SK-N-SH (cell line): Measurements from ENCODE around the gene KRTAP27-1. TPM values are rescaled to one million over a fixed set of nuclear protein-coding genes. Genes with fewer than 3 reads are reported as not detected.

Source experiments
- CTCF ChIA-PET: fragments of 300-600, 350-600 bp; formaldehyde crosslinking; extraction: SDS; loops from one replicate; lab custom pipeline; 2021; lab: Yijun Ruan, JAX
- POLR2A ChIA-PET: fragments of 350-600 bp; sonication (Branson Sonifier 250); formaldehyde crosslinking; extraction: SDS; loops from one replicate; lab custom pipeline; 2020; ENCODE audit warnings: antibody characterized with exemption, inconsistent platforms; lab: Yijun Ruan, JAX
- DNase-seq: peaks from one replicate; pipeline ENCODE4 v3.0.0; 2012
- H2AFZ ChIP-seq: fragments of 200-600 bp; sonication (generic); 2 replicates; pipeline ENCODE4 v1.8.1; 2016; ENCODE audit warnings: antibody characterized with exemption, mild to moderate bottlenecking, low read depth
- H3F3A ChIP-seq: fragments of 200-600 bp; sonication (generic); replicated peaks from 2 replicates; pipeline ENCODE3; 2016; ENCODE audit warnings: antibody characterized with exemption, mild to moderate bottlenecking; ENCODE audit not compliant: insufficient read depth
- H3K27ac ChIP-seq, 2 experiments: fragments of 200-500 bp in 1 of 2; fragments of 200-600 bp in 1 of 2; sonication (Bioruptor generic) in 1 of 2; sonication (generic), shearing (Covaris generic) in 1 of 2; 2 replicates each; pipeline versions ENCODE4 v1.5.1 to v1.6.1; 2014 to 2016; ENCODE audit warnings: low read depth in 2 of 2, inconsistent platforms in 1 of 2, low read length in 1 of 2, mild to moderate bottlenecking in 1 of 2, mixed read lengths in 1 of 2
- H3K27me3 ChIP-seq: fragments of 200-600 bp; sonication (generic), shearing (Covaris generic); 2 replicates; pipeline ENCODE4 v1.6.1; 2016; ENCODE audit warnings: mixed run types; ENCODE audit not compliant: insufficient read depth
- H3K36me3 ChIP-seq, 2 experiments: fragments of 200-500 bp in 1 of 2; fragments of 200-600 bp in 1 of 2; sonication (Bioruptor generic) in 1 of 2; sonication (generic) in 1 of 2; replicated peaks in 1 of 2; 2 replicates each; pipeline versions ENCODE3 to v1.5.1; 2014 to 2016; ENCODE audit warnings: low read length in 1 of 2, mild to moderate bottlenecking in 1 of 2; ENCODE audit not compliant: insufficient read depth in 2 of 2, control insufficient read depth in 1 of 2
- H3K4me1 ChIP-seq, 2 experiments: fragments of 200-500 bp in 1 of 2; fragments of 200-600 bp in 1 of 2; sonication (Bioruptor generic) in 1 of 2; sonication (generic), shearing (Covaris generic) in 1 of 2; 2 replicates each; pipeline versions ENCODE4 v1.5.1 to v1.6.1; 2014 to 2016; ENCODE audit warnings: low read depth in 1 of 2, low read length in 1 of 2, mixed run types in 1 of 2; ENCODE audit not compliant: insufficient read depth in 2 of 2, control insufficient read depth in 1 of 2
- H3K4me2 ChIP-seq: fragments of 200-600 bp; sonication (generic), shearing (Covaris generic); 2 replicates; pipeline ENCODE4 v1.6.1; 2017; ENCODE audit warnings: mixed run types
- H3K4me3 ChIP-seq, 2 experiments: fragments of 200-500 bp in 1 of 2; fragments of 200-600 bp in 1 of 2; sonication (Bioruptor generic) in 1 of 2; sonication (generic), shearing (Covaris generic) in 1 of 2; 2 replicates each; pipeline versions ENCODE4 v1.5.1 to v1.8.1; 2014 to 2016; ENCODE audit warnings: low read depth in 2 of 2, inconsistent platforms in 1 of 2, low read length in 1 of 2, mild to moderate bottlenecking in 1 of 2, mixed read lengths in 1 of 2, moderate library complexity in 1 of 2
- H3K79me2 ChIP-seq: fragments of 200-600 bp; sonication (generic); 2 replicates; pipeline ENCODE4 v1.8.1; 2017; ENCODE audit warnings: mild to moderate bottlenecking; ENCODE audit not compliant: insufficient read depth
- H3K9ac ChIP-seq: fragments of 200-600 bp; sonication (generic); 2 replicates; pipeline ENCODE4 v1.6.1; 2017; ENCODE audit warnings: mixed run types
- H3K9me2 ChIP-seq: fragments of 200-600 bp; sonication (generic); 2 replicates; pipeline ENCODE4 v1.6.1; 2017; ENCODE audit warnings: mixed run types
- H3K9me3 ChIP-seq: fragments of 200-600 bp; sonication (generic); 2 replicates; pipeline ENCODE4 v1.6.1; 2017; ENCODE audit warnings: mixed run types, mild to moderate bottlenecking, moderate library complexity
- H4K20me1 ChIP-seq: fragments of 200-600 bp; sonication (generic); 2 replicates; pipeline ENCODE4 v1.6.1; 2017; ENCODE audit warnings: mild to moderate bottlenecking, mixed run types; ENCODE audit not compliant: insufficient read depth
- CHD2 ChIP-seq: fragments of 150-350 bp; IDR thresholded peaks from 2 replicates; pipeline ENCODE4 v1.6.1; 2018; ENCODE audit warnings: low read length; ENCODE audit not compliant: partially characterized antibody
- EP300 ChIP-seq, 2 experiments: IDR thresholded peaks; 2 replicates each; pipeline versions ENCODE4 v1.4.0 to v1.6.1; 2012; ENCODE audit warnings: borderline replicate concordance in 1 of 2, low read depth in 1 of 2, low read length in 1 of 2
- EZH2phosphoT487 ChIP-seq: fragments of 200-600 bp; sonication (generic); IDR thresholded peaks from 2 replicates; pipeline ENCODE4 v1.6.1; 2017; ENCODE audit warnings: low read depth, mixed run types, mild to moderate bottlenecking, antibody characterized with exemption, moderate library complexity, borderline replicate concordance
- GABPA ChIP-seq: IDR thresholded peaks from 2 replicates; pipeline ENCODE4 v1.4.0; 2012; ENCODE audit warnings: low read depth, mild to moderate bottlenecking
- JUND ChIP-seq: IDR thresholded peaks from 2 replicates; pipeline ENCODE4 v1.4.0; 2012
- MAX ChIP-seq: IDR thresholded peaks from 2 replicates; pipeline ENCODE4 v1.4.0; 2012; ENCODE audit warnings: low read depth
- NRF1 ChIP-seq: IDR thresholded peaks from 2 replicates; pipeline ENCODE4 v1.6.1; 2012; ENCODE audit warnings: low read depth, mild to moderate bottlenecking, low read length
- PBX3 ChIP-seq: IDR thresholded peaks from 2 replicates; pipeline ENCODE4; 2012
- RAD21 ChIP-seq: IDR thresholded peaks from 2 replicates; pipeline ENCODE4 v1.6.1; 2012; ENCODE audit warnings: mild to moderate bottlenecking, low read length
- REST ChIP-seq: IDR thresholded peaks from 2 replicates; pipeline ENCODE4 v1.6.1; 2012; ENCODE audit warnings: mild to moderate bottlenecking, low read depth, low read length, moderate library complexity
- TEAD4 ChIP-seq: IDR thresholded peaks from 2 replicates; pipeline ENCODE4 v1.4.0; 2012; ENCODE audit warnings: mild to moderate bottlenecking, borderline replicate concordance; ENCODE audit not compliant: insufficient read depth
- USF2 ChIP-seq: fragments of 150-350 bp; IDR thresholded peaks from 2 replicates; pipeline ENCODE4 v1.6.1; 2017; ENCODE audit warnings: antibody characterized with exemption, low read length, low read depth, borderline replicate concordance
- YY1 ChIP-seq: IDR thresholded peaks from 2 replicates; pipeline ENCODE4 v1.4.0; 2012; ENCODE audit warnings: low read depth, mild to moderate bottlenecking
- WGBS: methylation state at CpG from one replicate; pipeline ENCODE4 v1.1.6; 2017; ENCODE audit warnings: low lambda C conversion rate; 5-methylcytosine and 5-hydroxymethylcytosine counted together
- polyA plus RNA-seq, 3 experiments: library from polyadenylated mRNA; depleted of rRNA; stranded (reverse); fragments of >200 nt; gene quantifications; 2 replicates each; pipeline ENCODE4 v1.2.3, GENCODE V29; 2012

KRTAP27-1 gene
- polyA plus RNA-seq, 1 of the 3 experiments (the other 2 are of a cell fraction), result not detected

GRCh38 chr21:30340714-30341573, 3.5 kb upstream of the KRTAP27-1 start (continued):
- TF ChIP-seq REST (no peak), NRF1 (no peak), PBX3 (no peak)

GRCh38 chr21:30338717-30339116, 1.2 kb upstream of the KRTAP27-1 start:
- WGBS, result 26% methylated on average over 4 of the region's 4 CpGs
- CTCF ChIA-PET, result interaction anchor here (1.0 kb wide), 1 partner anchor 95 kb away, joined by 3 read pairs; no protein-coding TSS in a partner anchor

More at GRCh38 chr21:30338717-30339116, 1.2 kb upstream of the KRTAP27-1 start:
- DNase-seq, result no peak
- no peaks in the 10 kb centered on the region for H4K20me1 ChIP-seq
- TF ChIP-seq TEAD4 (no peak), RAD21 (no peak), NRF1 (no peak), GABPA (no peak), JUND (no peak), YY1 (no peak), EP300 (IDR thresholded peaks at IDR 0.05; ENCODE audit: borderline replicate concordance in 1 of 2, low read depth in 1 of 2, low read length in 1 of 2) (no peak), MAX (no peak), EZH2phosphoT487 (no peak), CHD2 (no peak), REST (no peak), USF2 (no peak)
- TF ChIP-seq, all 33 proteins: peak for 0
- Histone ChIP-seq H3K79me2 (no peaks in the 10 kb centered on the region), H3F3A (no peaks in the 10 kb centered on the region), H3K4me2 (no peak overlapping the region), H3K9me3 (no peaks in the 10 kb centered on the region), H3K4me3 (no peak overlapping the region), H3K36me3 (no peaks in the 10 kb centered on the region), H3K9ac (no peak overlapping the region), H2AFZ (no peak overlapping the region), H3K9me2 (no peaks in the 10 kb centered on the region), H3K27me3 (0 out of 2 replicates have a peak, but pooled peaks cover under 1% of the 10 kb centered on the region), H3K4me1 (no peaks in the 10 kb centered on the region), H3K27ac (no peak overlapping the region)
- POLR2A ChIA-PET, result no interaction called here
